ENCODE measurements around the gene SLC38A3.
"Not testable (repeated sequence)": the region's sequence is repeated elsewhere in the genome, so short reads cannot be mapped to it uniquely, and the experiment has no call there.

The SLC38A3 gene

DNA sequence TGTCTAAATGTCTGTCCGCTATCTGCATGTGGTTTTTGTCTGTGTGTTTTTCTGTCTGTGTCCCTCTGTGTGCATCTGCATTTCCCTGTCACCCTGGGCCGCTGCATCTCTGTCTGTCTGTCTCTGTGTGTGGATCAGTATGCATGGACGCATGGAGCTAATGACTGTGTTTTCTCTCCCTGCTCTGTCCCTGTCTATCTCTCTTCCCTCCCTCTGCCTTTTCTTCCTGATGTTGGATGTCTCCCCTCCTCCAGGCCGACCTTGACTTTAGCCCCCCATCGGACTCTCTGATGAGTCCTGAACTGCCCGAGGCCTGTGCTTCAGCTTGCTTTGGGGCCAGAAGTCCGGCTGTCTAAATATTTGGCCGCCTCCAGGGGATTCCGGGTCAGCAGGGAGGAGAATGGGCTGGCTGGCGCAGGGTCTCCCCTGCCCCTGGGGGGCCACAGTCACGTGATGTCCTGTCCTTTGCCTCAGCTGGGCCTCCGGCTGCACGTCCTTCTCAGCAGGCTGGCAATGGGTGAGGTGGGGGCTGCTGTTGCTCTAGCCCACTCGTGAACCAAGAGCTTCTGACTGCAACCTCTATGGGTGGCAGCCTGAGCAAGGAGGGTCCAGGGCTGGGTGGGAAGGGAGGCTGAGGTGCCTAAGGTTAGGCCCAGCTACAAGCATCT lies 3.7 kb downstream of the SLC38A3 start:
- in situ Hi-C loops (cut with MboI; ENCODE audit: low sequenced_read_pairs), result no loop called here

DNA sequence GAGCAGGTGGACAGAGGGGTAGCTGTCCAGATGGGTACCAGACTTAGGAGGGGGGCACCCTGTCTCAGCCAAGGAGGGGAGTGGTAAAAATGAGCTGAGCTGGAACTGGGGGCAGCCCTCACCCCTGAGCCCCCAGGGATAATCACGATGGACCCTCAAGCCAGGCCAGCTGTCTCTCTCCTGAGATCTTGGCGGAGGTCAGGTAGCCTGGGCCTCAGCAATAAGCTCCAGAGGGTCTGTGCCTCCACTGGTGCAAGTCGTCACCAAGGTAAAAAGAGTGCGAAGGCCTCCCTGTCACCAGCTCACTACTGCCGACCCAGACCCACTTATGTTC lies 5.1 kb downstream of the SLC38A3 start:
- in situ Hi-C loops (cut with MboI; ENCODE audit: low sequenced_read_pairs), result no loop called here

- in situ Hi-C loops (cut with MboI; ENCODE audit: low sequenced_read_pairs), result no loop called here
Measured at GRCh38 chr3:50210510-50211367, 5.7 kb downstream of the SLC38A3 start.

DNA sequence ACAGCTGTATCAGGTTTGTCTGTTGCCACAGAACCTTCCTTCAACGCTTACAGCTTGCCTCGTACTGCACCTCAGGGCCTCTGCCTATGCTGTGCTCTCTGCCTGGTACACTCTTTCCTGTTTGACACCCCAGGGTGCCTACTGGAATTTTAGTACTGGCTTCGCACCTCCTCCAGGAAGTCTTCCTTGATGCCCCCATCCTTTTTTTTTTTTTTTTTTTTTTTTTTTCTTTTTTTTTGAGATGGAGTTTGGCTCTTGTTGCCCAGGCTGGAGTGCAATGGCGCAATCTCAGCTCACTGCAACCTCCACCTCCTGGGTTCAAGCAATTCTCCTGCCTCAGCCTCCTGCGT lies 6.3 kb downstream of the SLC38A3 start:
- in situ Hi-C loops (cut with MboI; ENCODE audit: low sequenced_read_pairs), result not testable (repeated sequence)

DNA sequence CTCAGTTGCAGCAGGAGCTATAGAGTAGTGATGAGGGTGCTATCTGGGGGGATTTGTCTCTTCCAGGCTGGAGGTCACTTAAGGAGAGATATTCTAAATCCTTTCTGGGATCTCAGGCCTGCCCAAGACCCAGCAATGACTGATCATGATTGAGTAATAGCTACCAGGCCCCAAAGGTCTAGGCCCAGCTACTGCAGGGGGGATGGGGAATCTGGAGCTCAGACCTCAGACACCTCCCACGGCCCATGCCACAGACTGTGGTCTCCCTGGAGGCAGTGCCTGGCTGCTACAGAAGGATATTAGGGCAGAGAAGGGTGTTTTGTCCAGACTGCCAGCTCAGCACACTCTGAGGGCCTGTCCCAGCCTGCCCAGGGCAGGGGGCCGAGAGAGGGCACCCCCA lies 6.9 kb downstream of the SLC38A3 start:
- in situ Hi-C loops (cut with MboI; ENCODE audit: low sequenced_read_pairs), result no loop called here

GRCh38 chr3:50212502-50212901 lies 7.4 kb downstream of the SLC38A3 start:
- in situ Hi-C loops (cut with MboI; ENCODE audit: low sequenced_read_pairs), result no loop called here

- in situ Hi-C loops (cut with MboI; ENCODE audit: low sequenced_read_pairs), result no loop called here
Measured at GRCh38 chr3:50212971-50213370, 7.9 kb downstream of the SLC38A3 start.

DNA sequence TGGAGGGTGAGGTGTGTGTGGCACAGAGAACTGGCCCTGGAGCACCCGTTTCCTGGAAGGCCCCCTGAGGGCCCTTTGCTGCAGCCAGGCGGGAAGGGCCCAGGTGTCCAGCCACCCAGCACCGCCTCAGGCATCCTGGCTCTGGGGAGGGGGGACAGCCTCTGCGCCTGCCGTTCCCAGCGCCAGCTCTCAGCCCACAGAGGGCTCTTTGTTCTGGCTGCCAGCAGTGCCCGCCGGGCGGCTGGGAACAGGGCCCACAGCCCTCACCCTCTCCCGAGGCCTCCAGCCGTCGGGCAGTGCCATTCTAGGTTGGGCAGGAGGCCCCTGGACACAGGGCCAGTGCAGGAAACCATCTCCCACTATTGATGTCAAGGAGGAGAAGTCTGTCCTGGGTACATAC lies 8.3 kb downstream of the SLC38A3 start:
- in situ Hi-C loops (cut with MboI; ENCODE audit: low sequenced_read_pairs), result no loop called here

DNA sequence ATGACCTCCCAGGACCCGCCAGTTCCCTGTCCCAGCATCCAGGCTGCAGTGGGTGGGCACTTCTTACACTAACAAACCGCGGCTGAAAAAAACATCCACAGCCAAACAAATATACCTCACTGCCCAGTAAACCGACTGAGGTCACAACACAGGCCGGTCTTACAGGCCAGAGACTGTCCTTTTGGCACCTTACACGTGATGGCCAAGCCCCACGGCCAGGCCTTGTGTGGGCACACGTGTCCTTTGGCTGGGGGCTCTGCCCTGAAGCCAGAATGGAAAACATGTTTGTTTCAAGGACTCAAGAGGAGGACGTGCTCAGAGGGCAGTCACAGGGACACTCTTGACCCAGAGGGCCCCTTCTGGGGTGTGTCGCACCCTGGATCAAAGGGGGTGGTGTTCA lies 9.8 kb downstream of the SLC38A3 start:
- in situ Hi-C loops (cut with MboI; ENCODE audit: low sequenced_read_pairs), result no loop called here

- in situ Hi-C loops (cut with MboI; ENCODE audit: low sequenced_read_pairs), result no loop called here
Measured at GRCh38 chr3:50215529-50215928, 10.5 kb downstream of the SLC38A3 start.

GRCh38 chr3:50217681-50218080 lies 12.6 kb downstream of the SLC38A3 start:
- in situ Hi-C loops (cut with MboI; ENCODE audit: low sequenced_read_pairs), result no loop called here

DNA sequence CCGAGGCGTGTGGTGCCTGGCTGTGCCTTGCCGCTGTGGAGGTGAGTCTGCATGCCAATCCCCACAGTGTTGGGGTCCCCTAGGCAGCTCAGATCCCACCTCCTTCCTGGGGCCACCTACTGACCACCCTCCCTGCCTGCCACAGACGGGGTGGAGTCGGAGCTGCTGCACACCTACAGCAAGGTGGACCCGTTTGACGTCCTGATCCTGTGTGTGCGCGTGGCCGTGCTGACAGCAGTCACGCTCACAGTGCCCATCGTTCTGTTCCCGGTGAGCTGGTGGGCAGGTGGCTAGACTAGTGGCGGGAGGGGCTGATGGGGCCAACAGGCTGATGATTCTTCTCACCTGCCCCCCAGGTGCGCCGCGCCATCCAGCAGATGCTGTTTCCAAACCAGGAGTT lies 13.4 kb downstream of the SLC38A3 start:
- in situ Hi-C loops (cut with MboI; ENCODE audit: low sequenced_read_pairs), result no loop called here

GRCh38 chr3:50219285-50219684 lies 14.2 kb downstream of the SLC38A3 start:
- in situ Hi-C loops (cut with MboI; ENCODE audit: low sequenced_read_pairs), result no loop called here

DNA sequence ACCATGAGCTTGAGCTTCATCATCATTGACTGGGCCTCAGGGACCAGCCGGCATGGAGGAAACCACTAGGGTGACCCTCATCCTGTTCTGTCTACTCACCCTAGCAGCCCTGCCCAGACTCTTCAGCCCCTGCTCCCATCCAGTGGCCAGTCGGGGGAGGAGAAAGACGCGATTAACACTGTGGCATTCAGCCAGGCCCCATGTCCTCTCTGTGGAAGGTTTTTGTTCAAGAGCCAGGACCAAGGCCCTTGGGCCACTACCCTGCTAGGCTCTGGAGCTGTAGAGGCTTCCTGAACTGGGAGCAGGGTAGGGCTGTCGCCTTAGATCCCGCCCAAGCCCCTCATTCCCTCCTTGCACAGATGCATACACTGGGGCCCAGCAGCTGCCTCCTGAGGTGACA lies 15.0 kb downstream of the SLC38A3 start:
- in situ Hi-C loops (cut with MboI; ENCODE audit: low sequenced_read_pairs), result no loop called here

DNA sequence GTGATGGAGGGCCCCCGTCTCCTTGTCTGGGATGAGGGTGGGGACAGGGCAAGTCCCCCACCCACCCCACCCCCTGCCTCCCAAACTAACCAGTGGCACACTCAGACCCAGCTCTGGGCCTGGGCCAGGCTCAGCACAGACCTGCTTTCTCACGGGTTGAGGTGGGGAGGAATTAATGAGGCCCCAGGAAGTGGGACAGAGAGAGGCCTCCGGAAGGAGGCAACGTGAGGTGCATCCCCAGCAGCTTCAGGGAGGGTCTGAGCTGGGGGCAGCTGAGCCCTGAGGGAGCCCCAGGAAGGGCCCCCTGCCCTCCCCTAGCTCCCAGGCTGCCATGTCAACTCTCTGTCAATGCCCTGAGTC lies 16.0 kb downstream of the SLC38A3 start:
- in situ Hi-C loops (cut with MboI; ENCODE audit: low sequenced_read_pairs), result no loop called here

DNA sequence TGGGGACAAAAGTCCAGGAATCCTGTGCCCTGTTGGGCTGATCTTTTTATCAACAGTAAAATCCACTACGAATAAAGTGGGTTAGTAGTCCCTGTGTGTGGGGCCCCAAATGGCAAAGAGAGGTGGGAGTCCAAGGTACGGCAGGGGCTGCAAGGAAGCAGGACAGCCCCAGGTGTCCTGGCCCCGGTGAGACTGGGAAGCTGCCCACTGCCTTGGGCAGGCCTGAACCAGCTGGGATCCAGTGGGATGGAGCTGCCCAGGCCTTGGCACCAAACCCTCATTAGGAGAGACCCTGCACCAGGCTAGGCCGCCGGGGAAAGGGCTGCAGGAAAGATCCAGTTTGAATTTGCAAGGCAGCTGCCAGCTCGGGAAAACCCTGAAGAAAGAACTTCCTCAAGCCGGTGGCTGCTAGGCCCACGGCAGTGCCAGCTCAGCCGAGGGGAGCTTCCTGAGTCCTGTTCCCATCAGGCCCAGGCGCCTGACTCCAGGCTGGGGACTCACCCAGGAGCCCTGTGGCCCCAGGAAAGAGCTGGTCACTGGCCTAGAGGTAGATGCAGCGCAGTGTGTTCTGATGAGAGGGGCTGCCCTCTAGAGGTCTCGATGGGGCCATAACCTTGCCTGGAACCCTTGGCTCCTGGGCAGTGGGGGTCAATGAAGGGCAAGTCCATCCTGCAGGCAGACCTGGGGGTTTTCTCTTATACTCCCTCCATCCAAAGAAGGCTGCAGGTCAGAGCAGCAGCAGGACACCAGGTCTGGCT lies 16.5 kb downstream of the SLC38A3 start:
- in situ Hi-C loops (cut with MboI; ENCODE audit: low sequenced_read_pairs), result no loop called here

DNA sequence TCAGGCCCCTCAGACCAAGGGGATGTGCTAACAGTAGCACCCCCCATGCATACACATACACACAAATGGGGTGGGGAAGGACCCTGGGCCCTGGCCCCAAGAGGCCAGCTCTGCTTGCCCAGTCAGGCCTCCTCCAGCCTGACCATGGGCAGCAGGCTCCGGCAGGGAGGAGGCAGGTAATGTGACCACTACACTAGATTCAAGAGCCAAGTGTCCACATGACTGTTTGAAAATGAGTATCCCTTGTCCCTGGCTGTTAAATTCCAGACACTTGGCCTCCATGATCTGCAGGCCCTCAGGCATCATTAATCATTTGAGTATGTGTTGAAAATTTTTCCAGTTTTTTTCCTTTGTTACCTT lies 17.1 kb downstream of the SLC38A3 start:
- in situ Hi-C loops (cut with MboI; ENCODE audit: low sequenced_read_pairs), result no loop called here

GRCh38 chr3:50224639-50225038 lies 19.6 kb downstream of the SLC38A3 start:
- in situ Hi-C loops (cut with MboI; ENCODE audit: low sequenced_read_pairs), result no loop called here

- in situ Hi-C loops (cut with MboI; ENCODE audit: low sequenced_read_pairs), result no loop called here
Measured at GRCh38 chr3:50226888-50227389, 21.9 kb downstream of the SLC38A3 start.

DNA sequence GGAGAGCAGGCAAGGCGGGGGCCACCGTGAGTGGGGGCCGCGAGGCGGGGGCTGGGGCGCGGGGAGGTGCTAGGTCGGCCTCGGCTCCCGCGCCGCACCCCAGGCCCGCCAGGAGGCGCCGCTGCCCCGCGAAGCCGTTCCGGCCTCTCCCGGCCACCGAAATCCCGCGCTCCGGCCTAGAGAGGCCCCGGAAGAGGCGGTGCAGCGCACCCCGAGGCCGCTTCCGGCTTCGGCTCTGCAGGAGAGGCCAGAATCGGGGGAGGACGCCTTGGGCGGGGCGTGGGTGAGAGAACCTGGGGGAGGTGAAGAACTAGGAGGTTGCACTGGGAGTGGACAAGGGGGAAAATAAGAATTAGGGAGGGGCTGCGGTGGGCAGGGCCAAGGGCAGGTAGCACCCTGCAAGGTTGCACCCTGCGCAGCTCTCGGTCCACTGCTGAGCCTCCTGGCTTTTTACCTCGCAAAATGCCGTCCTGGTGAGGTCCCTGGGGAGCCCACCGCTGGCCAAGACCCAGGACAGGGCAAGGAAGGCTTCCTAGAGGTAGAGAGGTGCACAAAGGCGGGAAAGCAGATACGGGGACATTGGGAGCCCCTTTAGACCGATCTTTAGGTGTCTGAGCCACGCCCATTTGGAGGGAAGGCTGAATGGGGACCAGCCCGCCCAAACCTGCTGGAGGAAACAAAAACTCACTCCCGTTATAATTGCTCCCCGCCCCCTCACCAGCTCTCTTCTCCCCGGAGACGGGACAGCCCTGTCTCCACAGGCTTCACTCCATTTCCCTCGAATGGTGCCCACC lies 22.5 kb downstream of the SLC38A3 start:
- in situ Hi-C loops (cut with MboI; ENCODE audit: low sequenced_read_pairs), result no loop called here

DNA sequence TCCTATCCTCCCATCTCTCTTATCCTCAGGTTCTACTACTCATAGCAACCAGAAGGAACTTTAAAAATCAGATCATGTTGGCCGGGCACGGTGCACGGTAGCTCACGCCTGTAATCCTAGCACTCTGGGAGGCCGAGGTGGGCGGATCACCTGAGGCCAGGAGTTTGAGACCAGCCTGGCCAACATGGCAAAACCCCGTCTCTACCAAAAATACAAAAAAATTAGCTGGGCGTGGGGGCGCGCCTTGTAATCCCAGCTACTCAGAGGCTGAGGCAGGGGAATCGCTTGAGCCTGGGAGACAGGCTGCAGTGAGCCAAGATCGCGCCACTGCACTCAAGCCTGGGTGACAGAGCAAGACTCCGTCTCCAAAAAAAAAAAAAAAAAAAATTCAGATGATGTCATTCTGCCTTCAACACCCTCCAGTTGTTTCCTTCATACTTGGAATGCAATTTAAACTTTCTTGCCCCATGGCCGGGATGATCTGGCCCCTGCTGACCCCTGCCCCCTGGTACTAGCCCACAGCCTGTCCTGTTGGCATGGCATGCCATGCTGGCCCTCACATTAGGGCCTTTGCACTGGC lies 23.2 kb downstream of the SLC38A3 start:
- in situ Hi-C loops (cut with MboI; ENCODE audit: low sequenced_read_pairs), result not testable (repeated sequence)

Data from HL-60/S4 (cell line).